ENCODE measurements around the gene ELF1.

DNA sequence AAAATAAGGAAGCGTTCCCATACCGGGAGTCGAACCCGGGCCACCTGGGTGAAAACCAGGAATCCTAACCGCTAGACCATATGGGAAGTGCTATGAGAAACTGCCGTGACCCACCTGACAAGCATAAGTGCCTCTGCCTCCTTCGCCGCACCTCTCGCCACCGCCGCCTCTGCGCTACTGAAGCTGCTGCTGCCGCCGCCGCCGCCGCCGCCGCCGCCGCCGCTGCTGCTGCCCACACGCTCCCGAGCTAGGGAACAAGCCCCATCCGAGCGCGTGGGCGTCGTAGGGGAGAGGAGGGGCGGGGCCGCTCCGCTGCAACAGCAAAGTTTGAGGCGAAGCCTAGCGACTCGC lies 41.6 kb upstream of the ELF1 start:
- TF ChIP-seq POLR2A (IDR thresholded peaks at IDR 0.05) = no peak
- TF ChIP-seq, protein P1, sequence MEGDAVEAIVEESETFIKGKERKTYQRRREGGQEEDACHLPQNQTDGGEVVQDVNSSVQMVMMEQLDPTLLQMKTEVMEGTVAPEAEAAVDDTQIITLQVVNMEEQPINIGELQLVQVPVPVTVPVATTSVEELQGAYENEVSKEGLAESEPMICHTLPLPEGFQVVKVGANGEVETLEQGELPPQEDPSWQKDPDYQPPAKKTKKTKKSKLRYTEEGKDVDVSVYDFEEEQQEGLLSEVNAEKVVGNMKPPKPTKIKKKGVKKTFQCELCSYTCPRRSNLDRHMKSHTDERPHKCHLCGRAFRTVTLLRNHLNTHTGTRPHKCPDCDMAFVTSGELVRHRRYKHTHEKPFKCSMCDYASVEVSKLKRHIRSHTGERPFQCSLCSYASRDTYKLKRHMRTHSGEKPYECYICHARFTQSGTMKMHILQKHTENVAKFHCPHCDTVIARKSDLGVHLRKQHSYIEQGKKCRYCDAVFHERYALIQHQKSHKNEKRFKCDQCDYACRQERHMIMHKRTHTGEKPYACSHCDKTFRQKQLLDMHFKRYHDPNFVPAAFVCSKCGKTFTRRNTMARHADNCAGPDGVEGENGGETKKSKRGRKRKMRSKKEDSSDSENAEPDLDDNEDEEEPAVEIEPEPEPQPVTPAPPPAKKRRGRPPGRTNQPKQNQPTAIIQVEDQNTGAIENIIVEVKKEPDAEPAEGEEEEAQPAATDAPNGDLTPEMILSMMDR (IDR thresholded peaks at IDR 0.05) = no peak
